Ovary (tissue), 3 donors: ENCODE results near the gene LGALS7B.

ENCODE experiments used
- POLR2A ChIP-seq: fragments of 450-650 bp; IDR thresholded peaks from one replicate; pipeline ENCODE4 v1.6.1; 2017; ENCODE audit warnings: antibody characterized with exemption, mild to moderate bottlenecking, moderate library complexity
- TF ChIP-seq, protein P1 (sequence below), 3 donors: fragments of 450-650 bp in 2 of 3; fragments of 200-600 bp in 1 of 3; IDR thresholded peaks; one replicate each; pipeline versions ENCODE4 v1.5.1 to v1.8.0; 2016 to 2022; ENCODE audit warnings: antibody characterized with exemption in 3 of 3, mild to moderate bottlenecking in 1 of 3
- donor health status: DM: no; HTN: no; CAD: no.

DNA sequence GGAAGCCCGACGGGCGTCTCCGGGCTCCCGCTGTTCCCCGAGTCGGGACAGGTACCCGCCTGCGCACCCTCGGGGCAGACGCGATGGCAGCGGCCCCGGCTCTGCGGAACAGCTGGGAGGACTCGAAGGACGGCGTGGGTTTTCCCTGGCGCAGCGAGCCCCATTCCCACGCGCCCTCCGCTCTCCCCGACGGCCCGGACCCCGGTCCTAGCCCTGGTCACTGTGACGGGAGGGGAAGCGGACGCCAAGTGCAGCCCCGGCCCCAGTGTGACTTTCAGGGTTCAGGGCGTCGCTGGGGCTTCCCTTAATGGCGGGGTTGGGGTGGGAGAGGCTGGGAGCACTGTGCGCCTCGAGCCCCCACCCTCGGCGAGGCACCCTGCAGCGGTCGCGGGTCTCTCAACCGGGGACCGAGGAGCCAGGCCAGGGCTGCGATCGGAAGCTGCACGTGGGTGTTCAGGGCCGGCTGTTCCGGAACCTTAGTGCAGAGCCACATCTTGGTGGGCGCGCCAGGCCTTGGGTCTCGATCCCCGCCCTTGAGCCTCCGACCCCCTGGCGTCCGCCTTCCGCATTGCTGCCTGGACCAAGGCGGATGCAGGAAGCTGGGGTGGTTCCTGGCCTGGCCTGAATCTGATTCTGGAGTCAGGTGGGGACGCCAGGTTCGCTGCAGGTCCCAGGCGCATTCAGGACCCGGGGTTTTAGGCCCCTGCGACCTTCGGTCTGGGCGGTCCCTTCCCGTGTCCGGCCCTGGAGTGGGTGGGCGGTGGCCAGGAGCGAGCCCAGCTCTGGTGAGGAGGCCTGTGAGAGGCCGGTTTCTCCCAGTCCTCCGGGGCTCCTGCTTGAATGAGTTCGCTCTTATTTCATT, 3.5 kb downstream of the LGALS7B start:
- TF ChIP-seq, protein P1, sequence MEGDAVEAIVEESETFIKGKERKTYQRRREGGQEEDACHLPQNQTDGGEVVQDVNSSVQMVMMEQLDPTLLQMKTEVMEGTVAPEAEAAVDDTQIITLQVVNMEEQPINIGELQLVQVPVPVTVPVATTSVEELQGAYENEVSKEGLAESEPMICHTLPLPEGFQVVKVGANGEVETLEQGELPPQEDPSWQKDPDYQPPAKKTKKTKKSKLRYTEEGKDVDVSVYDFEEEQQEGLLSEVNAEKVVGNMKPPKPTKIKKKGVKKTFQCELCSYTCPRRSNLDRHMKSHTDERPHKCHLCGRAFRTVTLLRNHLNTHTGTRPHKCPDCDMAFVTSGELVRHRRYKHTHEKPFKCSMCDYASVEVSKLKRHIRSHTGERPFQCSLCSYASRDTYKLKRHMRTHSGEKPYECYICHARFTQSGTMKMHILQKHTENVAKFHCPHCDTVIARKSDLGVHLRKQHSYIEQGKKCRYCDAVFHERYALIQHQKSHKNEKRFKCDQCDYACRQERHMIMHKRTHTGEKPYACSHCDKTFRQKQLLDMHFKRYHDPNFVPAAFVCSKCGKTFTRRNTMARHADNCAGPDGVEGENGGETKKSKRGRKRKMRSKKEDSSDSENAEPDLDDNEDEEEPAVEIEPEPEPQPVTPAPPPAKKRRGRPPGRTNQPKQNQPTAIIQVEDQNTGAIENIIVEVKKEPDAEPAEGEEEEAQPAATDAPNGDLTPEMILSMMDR (IDR thresholded peaks at IDR 0.05) = no peak
- no peak for TF ChIP-seq POLR2A
